Erythroblast (primary cell): ENCODE data around the gene KATNB1.
A peak's percentile ranks its signal among the peaks of the same experiment; 100 is the strongest.

Experiments
- DNase-seq, 2 experiments: peaks; one replicate each; lab custom pipeline; 2025; lab: John Stamatoyannopoulos, UW
- GATA1 ChIP-seq: IDR thresholded peaks from 2 replicates; pipeline ENCODE4 v1.6.1; 2011; ENCODE audit warnings: low read depth, mild to moderate bottlenecking, control low read depth, low read length, moderate library complexity
- POLR2A ChIP-seq: IDR thresholded peaks from 2 replicates; pipeline ENCODE4 v1.6.1; 2011; ENCODE audit warnings: mild to moderate bottlenecking, low read length

Gene KATNB1

GRCh38 chr16:57802341-57803133, 67.0 kb downstream of the KATNB1 start, which contains the start of gene KIFC3:
TSS of gene KIFC3 (minus strand) at chr16:57802491. CDS start at chr16:57798243, 4,248 bp downstream.
- peak; percentile 22 to 26 for DNase-seq

GRCh38 chr16:57803134-57803990, 67.8 kb downstream of the KATNB1 start:
- no peak for TF ChIP-seq POLR2A
- TF ChIP-seq GATA1: no peak
- DNase-seq: no peak

More at GRCh38 chr16:57802341-57803133, 67.0 kb downstream of the KATNB1 start, which contains the start of gene KIFC3:
- TF ChIP-seq POLR2A (no peak), GATA1 (no peak)

GRCh38 chr16:57804111-57804837, 68.7 kb downstream of the KATNB1 start:
- no peak for DNase-seq

GRCh38 chr16:57805176-57805575, 69.6 kb downstream of the KATNB1 start:
- TF ChIP-seq GATA1 (no peak), POLR2A (no peak)
- no peak for DNase-seq

More at GRCh38 chr16:57804111-57804837, 68.7 kb downstream of the KATNB1 start:
- no peak for TF ChIP-seq GATA1
